GM13977 (cell line): ENCODE data around the gene SLC30A1.
"Not testable (repeated sequence)": the region's sequence is repeated elsewhere in the genome, so short reads cannot be mapped to it uniquely, and the experiment has no call there.

Source experiments
- DNase-seq: peaks from one replicate; pipeline ENCODE4 v3.0.0; 2012; ENCODE audit warnings: low spot score
- in situ Hi-C: fragments of 300-500 bp; cut with MboI; formaldehyde crosslinking; loops from one replicate; pipeline ENCODE4 v1.12.0; 2022; ENCODE audit warnings: low sequenced_read_pairs, low pct_unique_long_range_greater_than_20kb, mixed read lengths, inconsistent platforms; ENCODE audit not compliant: unreplicated experiment
- TF ChIP-seq, protein P1 (sequence below): IDR thresholded peaks from 2 replicates; pipeline ENCODE4 v1.5.1; 2012; ENCODE audit warnings: mild to moderate bottlenecking, control low read depth; ENCODE audit not compliant: insufficient read depth; ENCODE audit errors: extremely low read depth, missing control alignments

The SLC30A1 gene

DNA sequence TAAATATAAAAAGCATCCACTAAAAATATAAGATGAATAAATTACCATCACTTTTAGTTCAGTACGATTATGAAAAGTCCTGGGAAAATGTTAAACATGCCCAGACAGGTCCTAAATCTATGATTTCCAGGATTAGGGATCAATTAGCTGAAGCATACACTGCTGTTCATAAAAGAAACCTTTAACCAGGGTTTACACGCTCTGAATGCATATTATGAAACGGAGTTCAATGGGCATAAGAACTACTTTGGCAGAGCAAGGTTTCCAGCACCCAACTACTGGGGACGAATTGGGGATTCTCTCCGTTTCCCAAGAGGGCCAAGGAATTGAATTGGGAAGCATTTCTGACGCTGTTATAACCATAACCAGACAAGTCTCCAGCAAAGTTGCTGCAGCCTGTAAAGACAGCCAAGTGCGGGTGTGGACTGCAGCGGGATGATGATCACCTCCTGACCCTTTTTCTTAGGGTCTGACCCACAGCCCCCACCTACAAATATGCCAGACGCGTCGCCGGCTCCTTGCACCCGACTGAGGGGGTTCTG lies 1.6 kb downstream of the SLC30A1 start:
- in situ Hi-C loops: no loop called here
- DNase-seq: no peak
- TF ChIP-seq, protein P1, sequence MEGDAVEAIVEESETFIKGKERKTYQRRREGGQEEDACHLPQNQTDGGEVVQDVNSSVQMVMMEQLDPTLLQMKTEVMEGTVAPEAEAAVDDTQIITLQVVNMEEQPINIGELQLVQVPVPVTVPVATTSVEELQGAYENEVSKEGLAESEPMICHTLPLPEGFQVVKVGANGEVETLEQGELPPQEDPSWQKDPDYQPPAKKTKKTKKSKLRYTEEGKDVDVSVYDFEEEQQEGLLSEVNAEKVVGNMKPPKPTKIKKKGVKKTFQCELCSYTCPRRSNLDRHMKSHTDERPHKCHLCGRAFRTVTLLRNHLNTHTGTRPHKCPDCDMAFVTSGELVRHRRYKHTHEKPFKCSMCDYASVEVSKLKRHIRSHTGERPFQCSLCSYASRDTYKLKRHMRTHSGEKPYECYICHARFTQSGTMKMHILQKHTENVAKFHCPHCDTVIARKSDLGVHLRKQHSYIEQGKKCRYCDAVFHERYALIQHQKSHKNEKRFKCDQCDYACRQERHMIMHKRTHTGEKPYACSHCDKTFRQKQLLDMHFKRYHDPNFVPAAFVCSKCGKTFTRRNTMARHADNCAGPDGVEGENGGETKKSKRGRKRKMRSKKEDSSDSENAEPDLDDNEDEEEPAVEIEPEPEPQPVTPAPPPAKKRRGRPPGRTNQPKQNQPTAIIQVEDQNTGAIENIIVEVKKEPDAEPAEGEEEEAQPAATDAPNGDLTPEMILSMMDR: no peak

DNA sequence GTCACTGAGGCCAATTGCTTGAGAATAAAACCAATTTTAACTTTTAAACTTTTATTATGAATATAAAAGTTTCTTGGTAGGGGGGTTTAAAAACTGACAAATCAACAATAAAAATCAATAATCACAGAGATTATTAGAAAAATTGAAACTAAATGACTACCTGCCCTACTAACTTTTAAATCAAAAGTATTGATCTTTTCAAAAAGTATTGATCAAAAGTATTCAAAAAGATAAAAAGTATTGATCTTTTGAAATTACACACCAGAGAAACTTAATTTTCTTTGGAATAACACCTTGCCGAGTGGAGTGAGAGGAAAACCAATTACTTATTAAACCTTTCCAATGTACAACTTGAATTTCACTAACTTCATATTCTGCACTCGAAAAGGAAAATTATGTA lies 2.2 kb downstream of the SLC30A1 start:
- no peak for DNase-seq
- in situ Hi-C loops: no loop called here
- TF ChIP-seq, protein P1: no peak

DNA sequence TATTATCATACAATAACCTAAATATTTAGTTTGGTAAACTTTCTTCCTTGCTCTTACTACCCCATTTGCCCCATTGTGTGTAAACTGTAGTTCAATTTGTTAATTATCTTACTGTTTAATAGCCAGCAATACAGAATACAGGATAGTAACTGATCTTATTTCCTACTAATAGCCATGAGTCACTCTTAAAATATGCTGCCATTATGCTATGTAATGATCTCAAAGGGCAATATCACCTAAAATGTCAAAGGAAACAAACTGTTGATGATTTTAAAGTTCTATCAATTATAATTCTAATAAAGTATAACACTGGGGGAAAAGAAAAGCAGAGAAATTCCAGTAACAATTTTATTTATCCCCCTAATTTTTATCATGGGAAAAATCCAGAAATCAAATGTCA lies 4.3 kb downstream of the SLC30A1 start:
- TF ChIP-seq, protein P1: no peak
- no peak for DNase-seq
- in situ Hi-C loops: no loop called here

DNA sequence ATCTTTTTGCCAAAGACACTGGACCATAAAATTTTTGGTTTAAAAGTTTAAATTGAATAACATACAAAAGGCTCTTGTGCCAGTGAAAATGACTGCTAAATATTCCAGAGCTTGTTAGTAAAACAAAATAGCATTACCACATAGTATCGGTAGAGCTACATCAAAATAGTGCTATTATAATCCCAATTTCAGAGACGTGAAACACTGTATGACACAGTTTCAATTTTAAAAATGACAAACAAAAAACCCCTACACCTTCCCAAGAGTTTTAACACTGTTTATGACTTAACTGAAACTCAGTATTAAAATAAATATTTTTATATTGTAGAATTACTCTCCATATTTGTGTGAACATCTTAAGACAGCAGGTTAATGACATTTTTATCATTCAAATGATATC lies 7.0 kb downstream of the SLC30A1 start:
- DNase-seq: no peak
- TF ChIP-seq, protein P1: no peak
- in situ Hi-C loops: no loop called here

DNA sequence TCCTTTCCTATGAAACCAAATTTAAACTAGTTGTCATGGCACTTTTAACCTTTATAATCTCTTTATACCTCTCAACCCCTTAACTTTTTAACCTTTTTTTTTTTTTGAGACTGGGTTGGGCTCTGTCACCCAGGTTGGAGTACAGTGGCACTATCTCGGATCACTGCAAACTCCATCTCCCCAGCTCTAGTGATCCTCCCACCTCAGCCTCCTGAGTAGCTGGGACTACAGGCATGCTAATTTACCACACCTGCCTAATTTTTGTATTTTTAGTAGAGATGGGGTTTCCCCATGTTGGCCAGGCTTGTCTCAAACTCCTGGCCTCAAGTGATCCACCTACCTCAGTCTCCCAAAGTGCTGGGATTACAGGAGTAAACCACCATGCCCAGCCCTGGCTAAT lies 8.6 kb downstream of the SLC30A1 start:
- in situ Hi-C loops, DNase-seq: not testable (repeated sequence)

DNA sequence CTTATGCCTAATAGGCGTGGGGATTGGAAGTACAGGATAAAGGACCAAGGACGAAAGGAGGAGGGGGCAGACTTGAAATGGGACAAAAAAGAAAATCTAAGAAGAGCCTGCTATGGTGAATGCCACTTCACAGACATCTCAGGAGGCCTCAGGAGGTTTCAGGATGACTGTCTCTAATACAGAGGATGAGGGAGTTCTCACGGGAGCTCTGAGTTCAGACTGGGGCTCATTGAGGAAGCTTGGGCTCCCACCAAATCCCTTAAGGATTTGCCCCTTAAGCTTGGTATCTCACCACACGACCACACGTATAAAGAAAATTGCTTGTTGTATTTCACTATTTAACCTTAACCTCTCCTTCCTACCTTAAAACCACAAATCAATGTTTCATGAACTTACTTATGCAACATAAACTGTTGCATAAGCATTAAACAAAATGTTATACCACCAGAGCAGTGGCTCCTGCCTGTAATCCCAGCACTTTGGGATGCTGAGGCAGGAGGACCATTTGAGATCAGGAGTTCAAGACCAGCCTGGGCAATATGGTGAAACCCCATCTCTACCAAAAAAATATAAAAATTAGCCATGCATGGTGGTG lies 12.4 kb downstream of the SLC30A1 start:
- in situ Hi-C loops: no loop called here
- TF ChIP-seq, protein P1: no peak

DNA sequence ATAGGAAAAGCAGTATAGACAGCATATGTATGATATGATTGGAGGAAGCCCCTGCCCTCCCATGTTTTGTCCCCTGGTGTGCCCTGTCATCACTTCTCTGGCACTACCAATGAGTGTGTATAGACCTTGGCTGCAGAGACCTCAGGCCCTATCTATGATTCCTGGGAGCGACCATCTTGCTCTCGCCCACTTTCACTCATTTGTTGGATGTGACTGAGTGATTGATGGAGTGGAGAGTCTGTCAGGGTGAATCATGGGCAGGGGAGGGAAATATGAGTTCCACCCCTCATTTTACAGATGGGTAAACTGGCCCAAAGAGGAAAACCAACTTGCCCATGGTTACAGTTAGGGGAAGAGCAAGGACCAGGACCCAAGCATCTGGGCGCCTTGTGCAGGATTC lies 14.9 kb downstream of the SLC30A1 start:
- TF ChIP-seq, protein P1: no peak
- DNase-seq: no peak
- in situ Hi-C loops: no loop called here

More for the DNA sequence above, 12.4 kb downstream of the SLC30A1 start:
- peak; percentile 57 for DNase-seq
